H1 (cell line): Measurements from ENCODE around the gene FAM236B. TPM values are rescaled to one million over a fixed set of nuclear protein-coding genes. Genes with fewer than 3 reads are reported as not detected.
A peak's percentile ranks its signal among the peaks of the same experiment; 100 is the strongest.
"Not testable (repeated sequence)": the region's sequence is repeated elsewhere in the genome, so short reads cannot be mapped to it uniquely, and the experiment has no call there.

Experiments used
- CTCF ChIA-PET: fragments of 300-600 bp; sonication (Branson Sonifier 250); formaldehyde crosslinking; loops from one replicate; lab custom pipeline; 2021; ENCODE audit not compliant: partially characterized antibody; lab: Charles Lee
- POLR2A ChIA-PET: fragments of 300-600 bp; sonication (Branson Sonifier 250); formaldehyde crosslinking; loops from one replicate; lab custom pipeline; 2021; ENCODE audit warnings: inconsistent platforms; ENCODE audit not compliant: partially characterized antibody; lab: Charles Lee
- DNase-seq, 2 experiments: peaks; one replicate each; pipeline versions ENCODE4 v3.0.0 to v3.0.0-alpha.2; 2010 to 2022; ENCODE audit warnings: low spot score in 2 of 2, low read depth in 1 of 2, mixed read lengths in 1 of 2
- FAIRE-seq: peaks from 2 replicates; lab custom pipeline; 2011; peaks lifted over from hg19 to GRCh38; lab: Jason Lieb, UNC
- H2AFZ ChIP-seq: 2 replicates; pipeline ENCODE4 v1.8.1; 2012; ENCODE audit warnings: low read length, inconsistent platforms
- H2AK5ac ChIP-seq: 2 replicates; pipeline ENCODE4 v1.6.1; 2013; ENCODE audit warnings: low read depth, low read length
- H2BK120ac ChIP-seq: replicated peaks from 2 replicates; pipeline ENCODE3; 2013; ENCODE audit warnings: low read depth, low read length, inconsistent platforms
- H2BK12ac ChIP-seq: 2 replicates; pipeline ENCODE4 v1.6.1; 2013; ENCODE audit warnings: low read depth, low read length
- H2BK15ac ChIP-seq: 2 replicates; pipeline ENCODE4 v1.6.1; 2013; ENCODE audit warnings: low read length
- H2BK20ac ChIP-seq: 2 replicates; pipeline ENCODE4 v1.6.1; 2013; ENCODE audit warnings: low read length
- H2BK5ac ChIP-seq: 2 replicates; pipeline ENCODE4 v1.6.1; 2013; ENCODE audit warnings: low read depth, low read length
- H3K14ac ChIP-seq: 2 replicates; pipeline ENCODE4 v1.6.1; 2013; ENCODE audit warnings: inconsistent platforms; ENCODE audit not compliant: insufficient read length
- H3K18ac ChIP-seq: 2 replicates; pipeline ENCODE4 v1.6.1; 2013; ENCODE audit warnings: low read length; ENCODE audit errors: extremely low read depth
- H3K23ac ChIP-seq: 2 replicates; pipeline ENCODE4 v1.6.1; 2013; ENCODE audit warnings: inconsistent platforms; ENCODE audit not compliant: insufficient read length
- H3K23me2 ChIP-seq: 2 replicates; pipeline ENCODE4 v1.6.1; 2013; ENCODE audit warnings: low read depth, low read length
- H3K27ac ChIP-seq: 2 replicates; pipeline ENCODE4 v1.6.1; 2011; ENCODE audit warnings: low read depth, low read length, inconsistent platforms
- H3K27me3 ChIP-seq, 4 experiments: replicated peaks in 1 of 4; 1 replicate in 1 of 4; 2 replicates in 3 of 4; pipeline versions ENCODE4 v1.6.1 to v1.8.1; 2011 to 2013; ENCODE audit warnings: low read length in 3 of 4, mild to moderate bottlenecking in 3 of 4, inconsistent platforms in 2 of 4, mixed read lengths in 2 of 4, moderate library complexity in 1 of 4; ENCODE audit not compliant: control insufficient read depth in 3 of 4, insufficient read depth in 3 of 4; ENCODE audit errors: extremely low read depth in 1 of 4
- H3K36me3 ChIP-seq, 4 experiments: 2 replicates each; pipeline versions ENCODE4 v1.6.1 to v1.8.1; 2011 to 2013; ENCODE audit warnings: mild to moderate bottlenecking in 4 of 4, low read length in 3 of 4, moderate library complexity in 2 of 4, control low read depth in 1 of 4, inconsistent platforms in 1 of 4; ENCODE audit not compliant: insufficient read depth in 4 of 4, control insufficient read depth in 2 of 4
- H3K4ac ChIP-seq: replicated peaks from 2 replicates; pipeline ENCODE3; 2013; ENCODE audit warnings: low read length, low read depth, mixed read lengths, inconsistent platforms; ENCODE audit not compliant: insufficient read length
- H3K4me1 ChIP-seq, 4 experiments: replicated peaks in 1 of 4; 1 replicate in 1 of 4; 2 replicates in 3 of 4; pipeline versions ENCODE4 v1.6.1 to v1.8.1; 2011 to 2013; ENCODE audit warnings: low read length in 3 of 4, inconsistent platforms in 2 of 4, mixed read lengths in 1 of 4; ENCODE audit not compliant: insufficient read depth in 4 of 4, control insufficient read depth in 3 of 4
- H3K4me2 ChIP-seq, 2 experiments: 2 replicates each; pipeline versions ENCODE4 v1.6.1 to v1.8.1; 2011 to 2013; ENCODE audit warnings: low read depth in 2 of 2, low read length in 2 of 2, control low read depth in 1 of 2, inconsistent platforms in 1 of 2, mild to moderate bottlenecking in 1 of 2; ENCODE audit not compliant: insufficient read depth in 1 of 2
- H3K4me3 ChIP-seq, 4 experiments: fragments of 200-600, 300-600 bp in 1 of 4; sonication (generic), shearing (Covaris generic), sonication (Bioruptor Twin) in 1 of 4; 2 replicates each; pipeline versions ENCODE4 v1.5.1 to v1.8.1; 2011 to 2016; ENCODE audit warnings: low read length in 4 of 4, low read depth in 3 of 4, control low read depth in 2 of 4, inconsistent platforms in 2 of 4, mild to moderate bottlenecking in 2 of 4, mixed read lengths in 1 of 4, moderate library complexity in 1 of 4; ENCODE audit not compliant: insufficient read depth in 2 of 4; ENCODE audit errors: extremely low read depth in 1 of 4
- H3K56ac ChIP-seq: replicated peaks from 2 replicates; pipeline ENCODE3; 2013; ENCODE audit warnings: low read depth, mild to moderate bottlenecking, mixed read lengths, low read length, inconsistent platforms; ENCODE audit not compliant: insufficient read length
- H3K79me1 ChIP-seq: 2 replicates; pipeline ENCODE4 v1.6.1; 2013; ENCODE audit warnings: low read depth, low read length, control low read depth
- H3K79me2 ChIP-seq, 2 experiments: 2 replicates each; pipeline versions ENCODE4 v1.6.1 to v1.8.1; 2012 to 2013; ENCODE audit warnings: low read length in 2 of 2, mild to moderate bottlenecking in 2 of 2, inconsistent platforms in 1 of 2; ENCODE audit not compliant: insufficient read depth in 2 of 2, control insufficient read depth in 1 of 2
- H3K9ac ChIP-seq, 4 experiments: replicated peaks in 1 of 4; 1 replicate in 1 of 4; 2 replicates in 3 of 4; pipeline versions ENCODE4 v1.6.1 to v1.8.1; 2011 to 2013; ENCODE audit warnings: low read depth in 3 of 4, low read length in 3 of 4, control low read depth in 2 of 4, mild to moderate bottlenecking in 2 of 4, moderate library complexity in 2 of 4, inconsistent platforms in 1 of 4; ENCODE audit errors: extremely low read depth in 1 of 4
- H3K9me3 ChIP-seq, 2 experiments: 2 replicates each; pipeline versions ENCODE4 v1.6.1 to v1.8.1; 2012 to 2013; ENCODE audit warnings: mild to moderate bottlenecking in 2 of 2, moderate library complexity in 2 of 2, control low read depth in 1 of 2, inconsistent platforms in 1 of 2, low read depth in 1 of 2, low read length in 1 of 2, mixed read lengths in 1 of 2; ENCODE audit not compliant: insufficient read depth in 2 of 2
- H4K20me1 ChIP-seq, 2 experiments: replicated peaks in 1 of 2; 2 replicates each; pipeline versions ENCODE3 to v1.8.1; 2011 to 2013; ENCODE audit warnings: inconsistent platforms in 2 of 2, low read length in 2 of 2, mild to moderate bottlenecking in 1 of 2; ENCODE audit not compliant: insufficient read depth in 2 of 2, control insufficient read depth in 1 of 2
- H4K5ac ChIP-seq: 2 replicates; pipeline ENCODE4 v1.6.1; 2013; ENCODE audit warnings: low read length, low read depth, mixed read lengths, inconsistent platforms; ENCODE audit not compliant: insufficient read length
- H4K8ac ChIP-seq: 2 replicates; pipeline ENCODE4 v1.8.0; 2013; ENCODE audit warnings: mild to moderate bottlenecking, moderate library complexity, low read length, inconsistent platforms; ENCODE audit not compliant: insufficient read depth; ENCODE audit errors: extremely low read depth
- H4K91ac ChIP-seq: replicated peaks from 2 replicates; pipeline ENCODE3; 2013; ENCODE audit warnings: low read length, mixed read lengths, inconsistent platforms; ENCODE audit not compliant: insufficient read length
- WGBS, 2 experiments: shearing (Covaris generic) in 1 of 2; methylation state at CpG; one replicate each; pipeline versions ENCODE4 v1.1.6 to v1.1.7; 2013 to 2015; ENCODE audit warnings: low lambda C conversion rate in 2 of 2, mixed read lengths in 2 of 2, inconsistent platforms in 1 of 2, low coverage in 1 of 2, missing lambda C conversion rate in 1 of 2; ENCODE audit not compliant: insufficient replicate concordance in 2 of 2, insufficient coverage in 1 of 2, insufficient read length in 1 of 2; ENCODE audit errors: extremely low coverage in 1 of 2, missing lambda C conversion rate in 1 of 2; 5-methylcytosine and 5-hydroxymethylcytosine counted together
- polyA plus RNA-seq, 7 experiments: library from polyadenylated mRNA; depleted of rRNA in 3 of 7; stranded (reverse) in 5 of 7; unstranded in 2 of 7; fragments of >200 nt in 5 of 7; fragments of 200-250 nt in 2 of 7; gene quantifications; 1 replicate in 5 of 7; 2 replicates in 1 of 7; 4 replicates in 1 of 7; pipeline versions ENCODE4 v1.2.1 to v1.2.3, GENCODE V29; 2011 to 2013; ENCODE audit warnings: missing spikeins in 2 of 7, mixed read lengths in 2 of 7
- total RNA-seq: library from RNA; stranded (reverse); fragmentation: NEBNext Ultra II Directional; extraction: Animal tissue kit (Norgen Biotek cat#: 25700); gene quantifications from 2 replicates; pipeline ENCODE4 v1.2.1, GENCODE V29; 2021

Gene FAM236B
- total and polyA plus RNA-seq, 2 of the 8 experiments (the other 6 are each of a cell fraction or from before 2014, with no cell fraction given), result not detected

- CTCF ChIA-PET, H2BK20ac ChIP-seq, H3K9me3 ChIP-seq, H3K56ac ChIP-seq, DNase-seq, POLR2A ChIA-PET, H3K4me1 ChIP-seq, H3K27ac ChIP-seq, H3K23me2 ChIP-seq, H3K9ac ChIP-seq, H2BK12ac ChIP-seq, H4K91ac ChIP-seq, H4K8ac ChIP-seq, H3K4ac ChIP-seq, H2BK5ac ChIP-seq, H3K23ac ChIP-seq, H3K36me3 ChIP-seq, H3K18ac ChIP-seq, H4K20me1 ChIP-seq, H3K79me1 ChIP-seq, H2AK5ac ChIP-seq, H2BK15ac ChIP-seq, H3K27me3 ChIP-seq, H3K14ac ChIP-seq, H2AFZ ChIP-seq, FAIRE-seq, H3K4me3 ChIP-seq, H3K79me2 ChIP-seq, H2BK120ac ChIP-seq, H3K4me2 ChIP-seq, H4K5ac ChIP-seq: not testable (repeated sequence)
- no CpG with 5 or more reads among the region's 13 CpGs for WGBS, 2 experiments
Measured at GRCh38 chrX:72808110-72808509, 25.6 kb upstream of the FAM236B start, which contains the start of gene FAM236D. FAM236D (minus strand) TSS chrX:72808210; CDS start chrX:72808110, 100 bp downstream.

- CTCF ChIA-PET, H3K4me2 ChIP-seq, H3K18ac ChIP-seq, H3K36me3 ChIP-seq, H2AFZ ChIP-seq, H3K9me3 ChIP-seq, H4K8ac ChIP-seq, H3K56ac ChIP-seq, H2BK15ac ChIP-seq, H2BK20ac ChIP-seq, H3K4ac ChIP-seq, H3K79me1 ChIP-seq, H3K23ac ChIP-seq, H3K79me2 ChIP-seq, H3K9ac ChIP-seq, H2AK5ac ChIP-seq, H2BK5ac ChIP-seq, H2BK120ac ChIP-seq, H3K27ac ChIP-seq, H3K23me2 ChIP-seq, H3K14ac ChIP-seq, H2BK12ac ChIP-seq, DNase-seq, POLR2A ChIA-PET, H3K4me3 ChIP-seq, H3K4me1 ChIP-seq, H3K27me3 ChIP-seq, H4K91ac ChIP-seq, H4K5ac ChIP-seq, H4K20me1 ChIP-seq: not testable (repeated sequence)
- FAIRE-seq, result peak; percentile 45
- WGBS, 2 experiments, result 100% methylated on average over 1 of the region's 3 CpGs; no CpG with 5 or more reads in 1 of the 2 experiments
Measured at GRCh38 chrX:72790390-72790789, 7.9 kb upstream of the FAM236B start.
